Measurements from ENCODE around the gene BAZ1B.
"Not testable (repeated sequence)": the region's sequence is repeated elsewhere in the genome, so short reads cannot be mapped to it uniquely, and the experiment has no call there.

The BAZ1B gene

DNA sequence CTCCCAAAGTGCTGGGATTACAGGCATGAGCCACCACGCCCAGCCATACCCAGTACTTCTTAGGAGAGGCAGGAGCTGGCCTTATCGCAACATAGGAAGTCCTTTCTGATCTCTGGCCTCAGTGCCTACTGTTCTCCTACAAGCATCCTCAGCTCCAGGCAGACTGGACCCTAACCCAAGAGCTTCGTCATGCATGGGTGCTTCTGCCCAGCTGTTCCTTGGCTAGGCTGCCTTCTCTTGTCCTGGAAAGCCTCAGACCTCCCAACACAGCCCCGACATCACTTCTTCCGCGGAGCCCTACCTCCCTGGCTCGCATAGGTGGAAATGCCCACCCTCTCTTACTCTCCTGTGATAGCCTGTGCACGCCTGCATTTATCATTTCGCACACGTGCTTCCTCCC, 19.6 kb upstream of the BAZ1B start:
- Histone ChIP-seq H3K27ac (ENCODE audit: insufficient read depth, low read depth, low read length, poor library complexity, severe bottlenecking) (no peak overlapping the region), H3K36me3 (ENCODE audit: control insufficient read depth, insufficient read depth, low read length) (peaks cover 34% of the 10 kb centered on the region), H3K4me1 (ENCODE audit: control insufficient read depth, insufficient read depth, low read length) (no peaks in the 10 kb centered on the region), H3K27me3 (ENCODE audit: control insufficient read depth, insufficient read depth, low read length, poor library complexity, severe bottlenecking) (no peaks in the 10 kb centered on the region), H3K4me3 (ENCODE audit: insufficient read depth, low read depth, low read length) (no peak overlapping the region), H3K9me3 (ENCODE audit: control insufficient read depth, low read length) (no peaks in the 10 kb centered on the region)
- WGBS, 2 experiments: 95 to 96% methylated on average over 10 of the region's 10 CpGs

DNA sequence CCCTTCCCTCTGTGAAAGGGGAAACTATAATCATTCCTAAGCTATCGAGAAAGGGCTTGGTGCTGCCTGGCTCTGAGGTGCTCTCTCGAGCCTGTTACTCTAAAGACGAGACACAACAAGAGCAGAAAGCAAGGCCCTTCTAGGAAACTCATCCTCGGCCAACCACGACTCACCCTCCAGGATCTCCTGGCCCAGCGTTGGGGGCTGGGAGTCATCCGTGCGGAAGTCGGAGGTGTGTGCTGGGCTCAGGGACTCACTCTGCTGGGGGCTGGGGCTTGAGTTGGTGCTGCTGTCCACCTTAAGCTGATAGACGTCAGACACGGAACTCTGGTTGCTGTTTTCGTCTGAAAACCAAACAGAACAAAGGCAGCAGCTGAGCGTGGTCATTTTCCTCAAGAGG, 17.6 kb upstream of the BAZ1B start:
- H3K4me3 ChIP-seq (ENCODE audit: insufficient read depth, low read depth, low read length): no peak overlapping the region
- no peaks in the 10 kb centered on the region for H3K9me3 ChIP-seq (ENCODE audit: control insufficient read depth, low read length)
- 95 to 96% methylated on average over 13 of the region's 13 CpGs for WGBS, 2 experiments
- no peak overlapping the region for H3K27ac ChIP-seq (ENCODE audit: insufficient read depth, low read depth, low read length, poor library complexity, severe bottlenecking)
- H3K36me3 ChIP-seq (ENCODE audit: control insufficient read depth, insufficient read depth, low read length): peaks cover 40% of the 10 kb centered on the region
- H3K27me3 ChIP-seq (ENCODE audit: control insufficient read depth, insufficient read depth, low read length, poor library complexity, severe bottlenecking): no peaks in the 10 kb centered on the region
- no peaks in the 10 kb centered on the region for H3K4me1 ChIP-seq (ENCODE audit: control insufficient read depth, insufficient read depth, low read length)

GRCh38 chr7:73538510-73538909, 16.4 kb upstream of the BAZ1B start:
- H3K4me3 ChIP-seq (ENCODE audit: insufficient read depth, low read depth, low read length); H3K4me1 ChIP-seq (ENCODE audit: control insufficient read depth, insufficient read depth, low read length); H3K27ac ChIP-seq (ENCODE audit: insufficient read depth, low read depth, low read length, poor library complexity, severe bottlenecking); H3K27me3 ChIP-seq (ENCODE audit: control insufficient read depth, insufficient read depth, low read length, poor library complexity, severe bottlenecking); H3K9me3 ChIP-seq (ENCODE audit: control insufficient read depth, low read length): not testable (repeated sequence)
- 89 to 90% methylated on average over 2 of the region's 2 CpGs for WGBS, 2 experiments
- peaks cover 40% of the 10 kb centered on the region for H3K36me3 ChIP-seq (ENCODE audit: control insufficient read depth, insufficient read depth, low read length)

DNA sequence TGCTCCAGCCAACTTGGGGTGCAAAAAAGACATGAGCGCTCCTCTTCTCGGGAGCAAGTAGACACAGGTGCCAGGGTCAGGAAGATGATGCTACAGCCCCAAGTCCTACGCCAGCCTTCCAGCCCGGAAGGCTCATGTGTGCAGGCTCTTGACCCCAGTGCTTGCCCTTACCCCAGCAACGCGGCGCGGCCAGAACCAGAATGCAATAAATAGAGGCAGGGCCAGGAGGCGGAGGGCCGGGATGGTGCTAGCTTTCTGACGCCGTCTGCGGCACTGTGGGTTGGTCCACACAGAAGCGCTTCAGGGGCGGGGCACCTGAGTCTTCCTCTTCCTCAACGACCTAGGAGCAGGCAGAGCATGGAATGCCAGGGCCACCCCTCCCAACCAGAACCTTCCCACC, 15.0 kb upstream of the BAZ1B start:
- WGBS, 2 experiments: 95 to 96% methylated on average over 16 of the region's 16 CpGs
- H3K9me3 ChIP-seq (ENCODE audit: control insufficient read depth, low read length): no peaks in the 10 kb centered on the region
- H3K27ac ChIP-seq (ENCODE audit: insufficient read depth, low read depth, low read length, poor library complexity, severe bottlenecking): no peak overlapping the region
- H3K36me3 ChIP-seq (ENCODE audit: control insufficient read depth, insufficient read depth, low read length): peaks cover 31% of the 10 kb centered on the region
- H3K4me3 ChIP-seq (ENCODE audit: insufficient read depth, low read depth, low read length): no peak overlapping the region
- H3K27me3 ChIP-seq (ENCODE audit: control insufficient read depth, insufficient read depth, low read length, poor library complexity, severe bottlenecking): no peaks in the 10 kb centered on the region
- H3K4me1 ChIP-seq (ENCODE audit: control insufficient read depth, insufficient read depth, low read length): no peaks in the 10 kb centered on the region

DNA sequence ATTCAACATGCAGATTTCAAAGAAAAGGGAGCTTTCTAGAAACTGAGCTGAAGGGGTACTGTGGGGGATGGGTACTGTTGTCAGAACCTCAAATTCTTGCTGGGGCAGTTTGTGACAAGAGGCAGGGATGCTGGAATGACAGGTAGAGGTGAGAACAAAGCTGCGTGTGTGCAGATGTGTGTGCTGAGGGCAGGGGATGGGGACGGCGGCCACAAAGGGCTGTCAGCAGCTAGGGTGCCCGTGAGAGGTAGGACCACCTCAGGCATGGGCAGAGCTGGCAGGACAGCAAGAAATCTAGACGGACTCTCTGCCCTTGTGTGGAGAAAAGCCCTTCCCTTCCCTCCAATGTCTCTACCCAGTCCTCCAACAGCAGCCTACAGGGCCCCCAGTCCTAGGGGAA, 14.4 kb upstream of the BAZ1B start:
- WGBS, 2 experiments: 92 to 94% methylated on average over 5 of the region's 5 CpGs
- H3K4me3 ChIP-seq (ENCODE audit: insufficient read depth, low read depth, low read length): no peak overlapping the region
- peaks cover 31% of the 10 kb centered on the region for H3K36me3 ChIP-seq (ENCODE audit: control insufficient read depth, insufficient read depth, low read length)
- no peaks in the 10 kb centered on the region for H3K9me3 ChIP-seq (ENCODE audit: control insufficient read depth, low read length)
- no peaks in the 10 kb centered on the region for H3K27me3 ChIP-seq (ENCODE audit: control insufficient read depth, insufficient read depth, low read length, poor library complexity, severe bottlenecking)
- no peaks in the 10 kb centered on the region for H3K4me1 ChIP-seq (ENCODE audit: control insufficient read depth, insufficient read depth, low read length)
- no peak overlapping the region for H3K27ac ChIP-seq (ENCODE audit: insufficient read depth, low read depth, low read length, poor library complexity, severe bottlenecking)

DNA sequence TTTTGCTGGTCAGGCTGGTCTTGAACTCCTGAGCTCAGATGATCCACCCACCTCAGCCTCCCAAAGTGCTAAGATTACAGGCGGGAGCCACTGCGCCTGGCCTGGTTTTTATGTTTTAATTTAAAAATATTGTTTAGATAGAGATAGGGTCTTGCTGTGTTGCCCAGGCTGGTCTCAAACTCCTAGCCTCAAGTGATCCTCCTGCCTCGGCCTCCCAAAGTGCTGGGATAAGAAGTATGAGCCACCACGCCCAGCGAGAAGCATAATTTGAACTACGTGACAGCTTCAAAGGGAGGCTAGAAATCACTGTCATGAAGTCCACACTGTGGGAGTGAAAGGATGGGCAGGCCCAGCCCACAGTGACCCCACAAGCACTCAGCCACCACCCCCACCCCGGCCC, 13.8 kb upstream of the BAZ1B start:
- H3K9me3 ChIP-seq (ENCODE audit: control insufficient read depth, low read length); H3K27me3 ChIP-seq (ENCODE audit: control insufficient read depth, insufficient read depth, low read length, poor library complexity, severe bottlenecking); H3K4me3 ChIP-seq (ENCODE audit: insufficient read depth, low read depth, low read length); H3K4me1 ChIP-seq (ENCODE audit: control insufficient read depth, insufficient read depth, low read length); H3K27ac ChIP-seq (ENCODE audit: insufficient read depth, low read depth, low read length, poor library complexity, severe bottlenecking): not testable (repeated sequence)
- 95 to 97% methylated on average over 6 to 7 of the region's 7 CpGs for WGBS, 2 experiments
- peaks cover 31% of the 10 kb centered on the region for H3K36me3 ChIP-seq (ENCODE audit: control insufficient read depth, insufficient read depth, low read length)

DNA sequence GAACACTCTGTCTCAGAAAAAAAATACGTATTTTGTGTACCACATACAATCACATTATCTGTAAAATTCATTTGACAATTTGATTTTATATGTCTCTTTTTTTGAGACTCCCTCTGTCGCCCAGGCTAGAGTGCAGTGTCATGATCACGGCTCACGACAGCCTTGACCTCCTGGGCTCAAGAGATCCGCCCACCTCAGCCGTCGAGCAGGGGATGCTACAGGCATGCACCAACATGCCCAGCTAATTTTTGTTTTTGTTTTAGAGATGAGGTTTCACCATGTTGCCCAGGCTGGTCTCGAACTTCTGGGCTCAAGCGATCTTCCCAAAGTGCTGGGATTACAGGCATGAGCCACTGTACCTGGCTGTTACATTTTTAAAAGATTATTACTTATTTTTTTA, 11.6 kb upstream of the BAZ1B start:
- no peaks in the 10 kb centered on the region for H3K27me3 ChIP-seq (ENCODE audit: control insufficient read depth, insufficient read depth, low read length, poor library complexity, severe bottlenecking)
- WGBS, 2 experiments: 86% methylated on average over 9 of the region's 9 CpGs
- H3K4me3 ChIP-seq (ENCODE audit: insufficient read depth, low read depth, low read length): no peak overlapping the region
- H3K27ac ChIP-seq (ENCODE audit: insufficient read depth, low read depth, low read length, poor library complexity, severe bottlenecking): no peak overlapping the region
- H3K9me3 ChIP-seq (ENCODE audit: control insufficient read depth, low read length): no peaks in the 10 kb centered on the region
- no peaks in the 10 kb centered on the region for H3K4me1 ChIP-seq (ENCODE audit: control insufficient read depth, insufficient read depth, low read length)
- peaks cover 19% of the 10 kb centered on the region for H3K36me3 ChIP-seq (ENCODE audit: control insufficient read depth, insufficient read depth, low read length)

- no peaks in the 10 kb centered on the region for H3K9me3 ChIP-seq (ENCODE audit: control insufficient read depth, low read length)
Measured at GRCh38 chr7:73532224-73532623, 10.1 kb upstream of the BAZ1B start.

DNA sequence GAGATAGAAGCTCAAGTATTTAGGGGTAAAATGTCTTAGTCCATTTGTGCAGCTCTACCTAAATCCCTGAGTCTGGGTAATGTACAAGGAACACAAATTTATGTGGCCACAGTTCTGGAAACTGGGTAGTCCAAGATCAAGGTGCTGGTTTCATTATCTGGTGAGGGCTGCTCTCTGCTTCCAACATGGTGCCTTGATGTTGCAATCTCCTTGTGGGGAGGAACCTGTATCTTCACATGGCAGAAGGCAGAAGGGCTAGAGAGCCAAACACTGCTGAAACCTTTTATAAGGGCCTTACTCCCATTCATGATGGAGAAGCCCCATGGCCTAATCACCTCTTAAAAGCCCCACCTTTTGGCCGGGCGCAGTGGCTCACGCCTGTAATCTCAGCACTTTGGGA, 8.7 kb upstream of the BAZ1B start:
- 92 to 94% methylated on average over 3 of the region's 3 CpGs for WGBS, 2 experiments
- H3K27ac ChIP-seq (ENCODE audit: insufficient read depth, low read depth, low read length, poor library complexity, severe bottlenecking): no peak overlapping the region

More at GRCh38 chr7:73532224-73532623, 10.1 kb upstream of the BAZ1B start:
- Histone ChIP-seq H3K27me3 (ENCODE audit: control insufficient read depth, insufficient read depth, low read length, poor library complexity, severe bottlenecking) (no peaks in the 10 kb centered on the region), H3K36me3 (ENCODE audit: control insufficient read depth, insufficient read depth, low read length) (peaks cover 11% of the 10 kb centered on the region), H3K27ac (ENCODE audit: insufficient read depth, low read depth, low read length, poor library complexity, severe bottlenecking) (no peak overlapping the region), H3K4me1 (ENCODE audit: control insufficient read depth, insufficient read depth, low read length) (no peaks in the 10 kb centered on the region), H3K4me3 (ENCODE audit: insufficient read depth, low read depth, low read length) (no peak overlapping the region)
- WGBS, 2 experiments: 93 to 95% methylated on average over 6 of the region's 6 CpGs

DNA sequence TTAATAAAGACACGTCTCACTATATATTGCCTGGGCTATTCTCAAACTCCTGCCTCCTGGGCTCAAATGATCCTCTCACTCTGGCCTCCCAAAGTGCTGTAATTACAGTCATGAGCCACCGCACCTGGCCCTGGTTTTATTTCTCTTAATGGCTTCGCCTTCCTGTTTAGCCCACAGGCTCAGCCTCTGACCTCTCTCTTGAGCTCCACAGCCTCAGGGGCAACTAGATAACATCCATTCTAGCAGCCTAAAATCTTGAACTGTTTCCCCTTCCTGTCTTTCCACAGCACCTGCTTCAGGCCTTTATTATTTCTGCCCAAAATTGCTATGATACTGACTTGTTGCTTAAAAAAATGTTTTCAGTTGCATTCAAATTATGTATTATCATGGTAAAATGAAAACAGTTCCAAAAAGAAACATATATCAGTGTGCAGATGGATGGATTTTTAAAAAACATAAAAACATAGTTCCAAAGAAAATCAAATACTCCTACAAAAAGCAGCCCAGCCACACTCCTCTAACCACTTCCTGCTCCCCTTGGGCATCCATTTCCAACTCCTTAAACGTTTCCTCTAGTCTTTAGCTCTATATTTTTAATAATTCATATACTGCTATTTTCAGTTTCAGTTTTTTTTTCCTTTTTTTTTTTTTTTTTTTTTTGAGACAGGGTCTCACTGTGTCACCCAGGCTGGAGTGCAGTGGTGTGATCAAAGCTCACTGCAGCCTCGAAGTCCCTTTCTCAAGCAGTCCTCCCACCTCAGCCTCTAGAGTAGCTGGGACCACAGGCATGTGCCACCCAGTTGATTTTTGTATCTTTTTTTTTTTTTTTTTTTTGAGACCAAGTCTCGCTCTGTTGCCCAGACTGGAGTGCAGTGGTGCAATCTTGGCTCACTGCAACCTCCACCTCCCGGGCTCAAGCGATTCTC, 5.1 kb upstream of the BAZ1B start:
- 88 to 92% methylated on average over 8 of the region's 8 CpGs for WGBS, 2 experiments
- Histone ChIP-seq H3K36me3 (ENCODE audit: control insufficient read depth, insufficient read depth, low read length) (no peaks in the 10 kb centered on the region), H3K27me3 (ENCODE audit: control insufficient read depth, insufficient read depth, low read length, poor library complexity, severe bottlenecking) (no peaks in the 10 kb centered on the region), H3K27ac (ENCODE audit: insufficient read depth, low read depth, low read length, poor library complexity, severe bottlenecking) (no peak overlapping the region), H3K9me3 (ENCODE audit: control insufficient read depth, low read length) (no peaks in the 10 kb centered on the region), H3K4me1 (ENCODE audit: control insufficient read depth, insufficient read depth, low read length) (no peaks in the 10 kb centered on the region), H3K4me3 (ENCODE audit: insufficient read depth, low read depth, low read length) (no peak overlapping the region)

More for the DNA sequence above, 8.7 kb upstream of the BAZ1B start:
- no peaks in the 10 kb centered on the region for H3K9me3 ChIP-seq (ENCODE audit: control insufficient read depth, low read length)
- H3K4me1 ChIP-seq (ENCODE audit: control insufficient read depth, insufficient read depth, low read length): no peaks in the 10 kb centered on the region
- H3K4me3 ChIP-seq (ENCODE audit: insufficient read depth, low read depth, low read length): no peak overlapping the region
- no peaks in the 10 kb centered on the region for H3K27me3 ChIP-seq (ENCODE audit: control insufficient read depth, insufficient read depth, low read length, poor library complexity, severe bottlenecking)
- H3K36me3 ChIP-seq (ENCODE audit: control insufficient read depth, insufficient read depth, low read length): no peaks in the 10 kb centered on the region

Data from ectodermal cell (in vitro differentiated cells).